K562 (cell line): ENCODE results near the gene APOB. TPM values are rescaled to one million over a fixed set of nuclear protein-coding genes. Genes with fewer than 3 reads are reported as not detected.
A peak's percentile ranks its signal among the peaks of the same experiment; 100 is the strongest.

ENCODE experiments used
- BRD9 ChIP-seq: fragments of 450-650 bp; IDR thresholded peaks from 2 replicates; pipeline ENCODE4 v1.6.1; 2018; ENCODE audit warnings: low read depth; ENCODE audit not compliant: partially characterized antibody
- CXXC5 ChIP-seq: fragments of 250-450 bp; sonication (Bioruptor Pico); IDR thresholded peaks from 2 replicates; pipeline ENCODE4 v1.8.0; 2022; ENCODE audit warnings: inconsistent platforms, mild to moderate bottlenecking, moderate library complexity
- FOSL1 ChIP-seq: fragments of 200-800 bp; sonication (Bioruptor generic); conservative IDR thresholded peaks from 2 replicates; pipeline ENCODE4 v1.6.1; 2016; ENCODE audit warnings: missing genetic modification characterization, missing compliant biosample characterization
- FOXA1 ChIP-seq: fragments of 450-650 bp; IDR thresholded peaks from 2 replicates; pipeline ENCODE4 v1.6.1; 2016; ENCODE audit warnings: mild to moderate bottlenecking, borderline replicate concordance
- MNT ChIP-seq, 2 experiments: fragments of 450-650 bp; conservative IDR thresholded peaks; 2 replicates each; pipeline ENCODE4 v1.6.1; 2017; ENCODE audit warnings: mild to moderate bottlenecking in 2 of 2, moderate library complexity in 2 of 2
- NR1H2 ChIP-seq: sonication (generic); formaldehyde crosslinking; IDR thresholded peaks from 2 replicates; pipeline ENCODE4 v1.4.0; 2020; ENCODE audit warnings: mild to moderate bottlenecking, missing genetic modification reagents
- SUPT5H ChIP-seq: fragments of 450-650 bp; IDR thresholded peaks from 2 replicates; pipeline ENCODE4 v1.6.1; 2016
- USF1 ChIP-seq: sonication (generic); formaldehyde crosslinking; IDR thresholded peaks from 2 replicates; pipeline ENCODE4 v1.9.0; 2022; ENCODE audit warnings: mild to moderate bottlenecking, missing genetic modification reagents
- polyA plus RNA-seq, 8 experiments: library from polyadenylated mRNA; depleted of rRNA in 4 of 8; stranded (reverse) in 5 of 8; unstranded in 3 of 8; fragments of >200 nt; fragmentation: Nextera tagmentation in 2 of 8; fragmentation: Illumina TruSeq in 1 of 8; extraction: Ambion mirVana in 2 of 8; extraction: Trizol in 1 of 8; gene quantifications; 2 replicates each; pipeline versions ENCODE4 v1.2.1 to v1.2.3, GENCODE V29; 2011 to 2014; ENCODE audit warnings: inconsistent platforms in 1 of 8, missing spikeins in 1 of 8
- total RNA-seq, 7 experiments: library from RNA; depleted of rRNA in 6 of 7; stranded (reverse); fragments of >200 nt in 6 of 7; fragmentation: Illumina TruSeq in 2 of 7; extraction: Trizol in 2 of 7; gene quantifications; 2 replicates each; pipeline versions ENCODE4 v1.2.1 to v1.2.3, GENCODE V29; 2011 to 2021; ENCODE audit warnings: low replicate concordance in 1 of 7
- TF ChIP-seq, protein P1 (sequence below): sonication (generic); formaldehyde crosslinking; IDR thresholded peaks from 2 replicates; pipeline ENCODE4 v1.4.0; 2020; ENCODE audit warnings: mild to moderate bottlenecking, missing genetic modification reagents
- TF ChIP-seq, protein P2 (sequence below): fragments of 450-650 bp; IDR thresholded peaks from 2 replicates; pipeline ENCODE4 v1.6.1; 2017; ENCODE audit warnings: antibody characterized with exemption, mild to moderate bottlenecking
- TF ChIP-seq, protein P3 (sequence below): IDR thresholded peaks from 3 replicates; pipeline ENCODE4 v1.6.1; 2011; ENCODE audit warnings: borderline replicate concordance, mild to moderate bottlenecking, moderate library complexity; ENCODE audit not compliant: insufficient read length; ENCODE audit errors: extremely low read depth

Gene APOB
- total and polyA plus RNA-seq, 9 of the 15 experiments (the other 6 are each of a cell fraction or from before 2014, with no cell fraction given), result 0.73 TPM; not detected in 8

- TF ChIP-seq, protein P1, sequence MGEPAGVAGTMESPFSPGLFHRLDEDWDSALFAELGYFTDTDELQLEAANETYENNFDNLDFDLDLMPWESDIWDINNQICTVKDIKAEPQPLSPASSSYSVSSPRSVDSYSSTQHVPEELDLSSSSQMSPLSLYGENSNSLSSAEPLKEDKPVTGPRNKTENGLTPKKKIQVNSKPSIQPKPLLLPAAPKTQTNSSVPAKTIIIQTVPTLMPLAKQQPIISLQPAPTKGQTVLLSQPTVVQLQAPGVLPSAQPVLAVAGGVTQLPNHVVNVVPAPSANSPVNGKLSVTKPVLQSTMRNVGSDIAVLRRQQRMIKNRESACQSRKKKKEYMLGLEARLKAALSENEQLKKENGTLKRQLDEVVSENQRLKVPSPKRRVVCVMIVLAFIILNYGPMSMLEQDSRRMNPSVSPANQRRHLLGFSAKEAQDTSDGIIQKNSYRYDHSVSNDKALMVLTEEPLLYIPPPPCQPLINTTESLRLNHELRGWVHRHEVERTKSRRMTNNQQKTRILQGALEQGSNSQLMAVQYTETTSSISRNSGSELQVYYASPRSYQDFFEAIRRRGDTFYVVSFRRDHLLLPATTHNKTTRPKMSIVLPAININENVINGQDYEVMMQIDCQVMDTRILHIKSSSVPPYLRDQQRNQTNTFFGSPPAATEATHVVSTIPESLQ (CRISPR knock-in tag), result no peak
- peak; percentile 28; the same call in 1 of the 2 replicates for TF ChIP-seq CXXC5
- TF ChIP-seq, protein P2, sequence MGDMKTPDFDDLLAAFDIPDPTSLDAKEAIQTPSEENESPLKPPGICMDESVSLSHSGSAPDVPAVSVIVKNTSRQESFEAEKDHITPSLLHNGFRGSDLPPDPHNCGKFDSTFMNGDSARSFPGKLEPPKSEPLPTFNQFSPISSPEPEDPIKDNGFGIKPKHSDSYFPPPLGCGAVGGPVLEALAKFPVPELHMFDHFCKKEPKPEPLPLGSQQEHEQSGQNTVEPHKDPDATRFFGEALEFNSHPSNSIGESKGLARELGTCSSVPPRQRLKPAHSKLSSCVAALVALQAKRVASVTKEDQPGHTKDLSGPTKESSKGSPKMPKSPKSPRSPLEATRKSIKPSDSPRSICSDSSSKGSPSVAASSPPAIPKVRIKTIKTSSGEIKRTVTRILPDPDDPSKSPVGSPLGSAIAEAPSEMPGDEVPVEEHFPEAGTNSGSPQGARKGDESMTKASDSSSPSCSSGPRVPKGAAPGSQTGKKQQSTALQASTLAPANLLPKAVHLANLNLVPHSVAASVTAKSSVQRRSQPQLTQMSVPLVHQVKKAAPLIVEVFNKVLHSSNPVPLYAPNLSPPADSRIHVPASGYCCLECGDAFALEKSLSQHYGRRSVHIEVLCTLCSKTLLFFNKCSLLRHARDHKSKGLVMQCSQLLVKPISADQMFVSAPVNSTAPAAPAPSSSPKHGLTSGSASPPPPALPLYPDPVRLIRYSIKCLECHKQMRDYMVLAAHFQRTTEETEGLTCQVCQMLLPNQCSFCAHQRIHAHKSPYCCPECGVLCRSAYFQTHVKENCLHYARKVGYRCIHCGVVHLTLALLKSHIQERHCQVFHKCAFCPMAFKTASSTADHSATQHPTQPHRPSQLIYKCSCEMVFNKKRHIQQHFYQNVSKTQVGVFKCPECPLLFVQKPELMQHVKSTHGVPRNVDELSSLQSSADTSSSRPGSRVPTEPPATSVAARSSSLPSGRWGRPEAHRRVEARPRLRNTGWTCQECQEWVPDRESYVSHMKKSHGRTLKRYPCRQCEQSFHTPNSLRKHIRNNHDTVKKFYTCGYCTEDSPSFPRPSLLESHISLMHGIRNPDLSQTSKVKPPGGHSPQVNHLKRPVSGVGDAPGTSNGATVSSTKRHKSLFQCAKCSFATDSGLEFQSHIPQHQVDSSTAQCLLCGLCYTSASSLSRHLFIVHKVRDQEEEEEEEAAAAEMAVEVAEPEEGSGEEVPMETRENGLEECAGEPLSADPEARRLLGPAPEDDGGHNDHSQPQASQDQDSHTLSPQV, result no peak
- no peak for TF ChIP-seq FOSL1 (tag)
- no peak for TF ChIP-seq SUPT5H
- TF ChIP-seq USF1, result no peak
- TF ChIP-seq, protein P3, sequence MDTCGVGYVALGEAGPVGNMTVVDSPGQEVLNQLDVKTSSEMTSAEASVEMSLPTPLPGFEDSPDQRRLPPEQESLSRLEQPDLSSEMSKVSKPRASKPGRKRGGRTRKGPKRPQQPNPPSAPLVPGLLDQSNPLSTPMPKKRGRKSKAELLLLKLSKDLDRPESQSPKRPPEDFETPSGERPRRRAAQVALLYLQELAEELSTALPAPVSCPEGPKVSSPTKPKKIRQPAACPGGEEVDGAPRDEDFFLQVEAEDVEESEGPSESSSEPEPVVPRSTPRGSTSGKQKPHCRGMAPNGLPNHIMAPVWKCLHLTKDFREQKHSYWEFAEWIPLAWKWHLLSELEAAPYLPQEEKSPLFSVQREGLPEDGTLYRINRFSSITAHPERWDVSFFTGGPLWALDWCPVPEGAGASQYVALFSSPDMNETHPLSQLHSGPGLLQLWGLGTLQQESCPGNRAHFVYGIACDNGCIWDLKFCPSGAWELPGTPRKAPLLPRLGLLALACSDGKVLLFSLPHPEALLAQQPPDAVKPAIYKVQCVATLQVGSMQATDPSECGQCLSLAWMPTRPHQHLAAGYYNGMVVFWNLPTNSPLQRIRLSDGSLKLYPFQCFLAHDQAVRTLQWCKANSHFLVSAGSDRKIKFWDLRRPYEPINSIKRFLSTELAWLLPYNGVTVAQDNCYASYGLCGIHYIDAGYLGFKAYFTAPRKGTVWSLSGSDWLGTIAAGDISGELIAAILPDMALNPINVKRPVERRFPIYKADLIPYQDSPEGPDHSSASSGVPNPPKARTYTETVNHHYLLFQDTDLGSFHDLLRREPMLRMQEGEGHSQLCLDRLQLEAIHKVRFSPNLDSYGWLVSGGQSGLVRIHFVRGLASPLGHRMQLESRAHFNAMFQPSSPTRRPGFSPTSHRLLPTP, result no peak
- TF ChIP-seq MNT (conservative IDR thresholded peaks at IDR 0.05), result no peak
- TF ChIP-seq FOXA1, result no peak
- no peak for TF ChIP-seq BRD9
- no peak for TF ChIP-seq NR1H2 (CRISPR knock-in tag)
Measured at GRCh38 chr2:21055879-21056790, 12.3 kb upstream of the APOB start (continued).
